ENCODE data around the gene PRKD2. TPM values are rescaled to one million over a fixed set of nuclear protein-coding genes. Genes with fewer than 3 reads are reported as not detected.

Gene PRKD2
- total RNA-seq, 1 experiment from 2014 or later = 98.3 TPM

DNA sequence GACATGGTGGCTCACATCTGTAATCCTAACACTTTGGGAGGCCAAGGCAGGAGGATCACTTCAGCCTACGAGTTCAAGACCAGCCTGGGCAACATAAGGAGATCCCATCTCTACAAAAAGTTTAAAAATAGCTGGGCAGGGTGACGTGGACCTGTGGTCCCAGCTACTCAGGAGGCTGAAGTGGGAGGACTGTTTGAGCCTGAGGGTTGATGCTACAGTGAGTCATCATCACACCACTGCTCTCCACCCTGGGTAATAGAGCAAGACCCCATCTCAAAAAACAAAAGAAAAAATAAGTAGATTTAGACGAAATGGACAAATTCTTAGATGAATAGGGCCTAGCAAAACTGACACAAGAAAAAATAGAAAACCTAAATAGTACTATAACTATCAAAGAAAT is 70.5 kb downstream of the PRKD2 start:
- CTCF ChIA-PET = interaction anchor here (0.7 kb wide), 1 partner anchor 42 kb away, joined by 5 read pairs; no protein-coding TSS in a partner anchor
- intact Hi-C loops (cut with micrococcal nuclease; ENCODE audit: unreplicated experiment) = no loop called here
- no TSS peak for BruUV-seq (replicated peaks)
- Mint-ChIP-seq H3K36me3 (ENCODE audit: insufficient read depth, unreplicated experiment) (no peaks in the 10 kb centered on the region), H3K4me3 (ENCODE audit: low read depth, unreplicated experiment) (no peak overlapping the region), H3K27ac (ENCODE audit: unreplicated experiment) (no peak overlapping the region), H3K27me3 (ENCODE audit: unreplicated experiment) (peaks cover 67% of the 10 kb centered on the region), H3K4me1 (ENCODE audit: low read depth, unreplicated experiment) (no peaks in the 10 kb centered on the region), H3K9me3 (ENCODE audit: low read depth, unreplicated experiment) (no peaks in the 10 kb centered on the region)
- no peak for TF ChIP-seq CTCF (IDR thresholded peaks at IDR 0.05; ENCODE audit: unreplicated experiment)
- no peak for DNase-seq

- no peak overlapping the region for H3K27ac Mint-ChIP-seq (ENCODE audit: unreplicated experiment)
- H3K4me1 Mint-ChIP-seq (ENCODE audit: low read depth, unreplicated experiment) = no peaks in the 10 kb centered on the region
- intact Hi-C loops (cut with micrococcal nuclease; ENCODE audit: unreplicated experiment) = no loop called here
- no TSS peak for BruUV-seq (replicated peaks)
- no peak for DNase-seq
- H3K36me3 Mint-ChIP-seq (ENCODE audit: insufficient read depth, unreplicated experiment) = no peaks in the 10 kb centered on the region
- no peak for TF ChIP-seq CTCF (IDR thresholded peaks at IDR 0.05; ENCODE audit: unreplicated experiment)
- H3K4me3 Mint-ChIP-seq (ENCODE audit: low read depth, unreplicated experiment) = no peak overlapping the region
- H3K9me3 Mint-ChIP-seq (ENCODE audit: low read depth, unreplicated experiment) = no peaks in the 10 kb centered on the region
- CTCF ChIA-PET = interaction anchor here (1.9 kb wide), 1 partner anchor 17 kb away, joined by 6 read pairs; the partner anchor contains the start of gene DACT3
- H3K27me3 Mint-ChIP-seq (ENCODE audit: unreplicated experiment) = peaks cover 68% of the 10 kb centered on the region
These were observed 72.2 kb downstream of the PRKD2 start for GRCh38 chr19:46644720-46645119.

- Mint-ChIP-seq H3K9me3 (ENCODE audit: low read depth, unreplicated experiment) (no peaks in the 10 kb centered on the region), H3K27me3 (ENCODE audit: unreplicated experiment) (peaks cover 42% of the 10 kb centered on the region), H3K4me1 (ENCODE audit: low read depth, unreplicated experiment) (no peaks in the 10 kb centered on the region), H3K4me3 (ENCODE audit: low read depth, unreplicated experiment) (peak overlapping the region; percentile 21), H3K27ac (ENCODE audit: unreplicated experiment) (no peak overlapping the region), H3K36me3 (ENCODE audit: insufficient read depth, unreplicated experiment) (no peaks in the 10 kb centered on the region)
- no peak for TF ChIP-seq CTCF (IDR thresholded peaks at IDR 0.05; ENCODE audit: unreplicated experiment)
- no TSS peak for BruUV-seq (replicated peaks)
- no peak for DNase-seq
- CTCF ChIA-PET = no interaction called here
- intact Hi-C loops (cut with micrococcal nuclease; ENCODE audit: unreplicated experiment) = no loop called here
These were observed 76.3 kb downstream of the PRKD2 start for GRCh38 chr19:46640656-46641055.

DNA sequence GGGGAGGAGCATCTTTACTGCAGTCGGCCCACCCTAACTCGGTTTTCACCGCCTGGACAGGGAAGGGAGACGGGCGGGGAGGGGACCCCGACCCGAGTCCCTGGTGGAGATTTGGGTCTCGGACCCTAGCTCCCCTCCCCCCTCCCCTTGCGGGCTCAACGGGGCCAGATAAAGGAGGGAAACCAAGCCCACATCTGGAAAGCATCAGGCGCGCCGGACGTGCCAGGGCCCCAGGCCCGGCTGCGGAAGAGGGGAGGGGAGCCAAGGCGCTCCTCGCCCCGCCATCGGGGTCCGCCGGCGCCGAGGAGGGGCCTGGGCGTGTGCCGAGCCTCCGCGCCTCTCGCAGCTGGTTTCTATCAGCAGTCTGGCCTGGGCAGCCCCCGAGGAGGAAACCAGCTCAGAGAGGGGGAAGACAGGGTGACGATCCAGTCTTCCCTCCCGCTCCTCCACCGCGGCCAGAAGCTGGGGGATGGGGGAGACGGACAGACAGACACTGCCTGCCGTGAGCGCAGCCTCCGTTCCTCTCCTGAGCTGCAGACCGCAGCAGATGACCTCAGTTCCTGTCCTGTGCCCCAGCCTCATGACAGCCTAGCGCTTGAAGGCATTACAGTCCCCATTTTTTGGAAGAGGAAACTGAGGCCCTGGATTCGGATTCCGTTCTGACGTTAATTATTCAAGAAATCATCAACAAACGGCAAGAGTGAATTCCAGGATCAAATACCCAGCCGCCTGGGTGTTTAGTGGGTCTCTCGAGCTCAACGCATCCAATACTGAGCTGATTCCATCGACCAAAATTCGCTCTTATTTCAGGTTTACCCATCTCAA is 77.3 kb downstream of the PRKD2 start:
- no peaks in the 10 kb centered on the region for H3K4me1 Mint-ChIP-seq (ENCODE audit: low read depth, unreplicated experiment)
- BruUV-seq (replicated peaks) = no TSS peak
- no peak for TF ChIP-seq CTCF (IDR thresholded peaks at IDR 0.05; ENCODE audit: unreplicated experiment)
- no peaks in the 10 kb centered on the region for H3K9me3 Mint-ChIP-seq (ENCODE audit: low read depth, unreplicated experiment)
- no peak for DNase-seq
- H3K4me3 Mint-ChIP-seq (ENCODE audit: low read depth, unreplicated experiment) = no peak overlapping the region
- H3K27me3 Mint-ChIP-seq (ENCODE audit: unreplicated experiment) = peaks cover 32% of the 10 kb centered on the region
- intact Hi-C loops (cut with micrococcal nuclease; ENCODE audit: unreplicated experiment) = no loop called here
- no peak overlapping the region for H3K27ac Mint-ChIP-seq (ENCODE audit: unreplicated experiment)
- CTCF ChIA-PET = interaction anchor here (0.5 kb wide), 2 partner anchors 75 to 650 kb away, joined by 3 read pairs; no protein-coding TSS in a partner anchor
- H3K36me3 Mint-ChIP-seq (ENCODE audit: insufficient read depth, unreplicated experiment) = no peaks in the 10 kb centered on the region

All from Calu3 (cell line).